WTC11 (cell line): ENCODE measurements around the gene SART1. TPM values are rescaled to one million over a fixed set of nuclear protein-coding genes. Genes with fewer than 3 reads are reported as not detected.

Source experiments
- ATAC-seq: fragments of 200-7000 bp; cut with Tn5 transposase; 2 replicates; pipeline ENCODE4 v1.10.0; 2021; ENCODE audit warnings: mild to moderate bottlenecking, moderate library complexity
- CTCF ChIA-PET: fragments of 300-600 bp; sonication (Branson Sonifier 250); formaldehyde crosslinking; loops from one replicate; lab custom pipeline; 2021; ENCODE audit warnings: antibody characterized with exemption; lab: Charles Lee
- POLR2A ChIA-PET: fragments of 350-600 bp; sonication (Branson Sonifier 250); formaldehyde crosslinking; loops from one replicate; lab custom pipeline; 2021; ENCODE audit warnings: antibody characterized with exemption; lab: Charles Lee
- DNase-seq: peaks from one replicate; pipeline ENCODE4 v3.0.0; 2021; ENCODE audit warnings: low spot score
- H3K27ac Mint-ChIP-seq: 2 replicates; pipeline ENCODE4 v1.8.0; 2021; ENCODE audit warnings: mixed read lengths
- H3K27me3 Mint-ChIP-seq: 2 replicates; pipeline ENCODE4 v1.8.0; 2021; ENCODE audit warnings: low read depth, mild to moderate bottlenecking, moderate library complexity, mixed read lengths
- H3K36me3 Mint-ChIP-seq: 2 replicates; pipeline ENCODE4 v1.8.0; 2021; ENCODE audit warnings: mixed read lengths
- H3K4me1 Mint-ChIP-seq: 2 replicates; pipeline ENCODE4 v1.8.0; 2022; ENCODE audit warnings: mixed read lengths
- H3K4me3 Mint-ChIP-seq: 2 replicates; pipeline ENCODE4 v1.8.0; 2021; ENCODE audit warnings: mild to moderate bottlenecking, moderate library complexity, mixed read lengths
- H3K9me3 Mint-ChIP-seq: 2 replicates; pipeline ENCODE4 v1.8.0; 2021; ENCODE audit warnings: mixed read lengths
- ETV6 ChIP-seq: sonication (generic); formaldehyde crosslinking; IDR thresholded peaks from 2 replicates; pipeline ENCODE4 v1.8.1; 2022; ENCODE audit warnings: mild to moderate bottlenecking, missing genetic modification reagents
- GABPB1 ChIP-seq: sonication (generic); formaldehyde crosslinking; IDR thresholded peaks from 2 replicates; pipeline ENCODE4 v1.8.1; 2023; ENCODE audit warnings: mild to moderate bottlenecking, missing genetic modification reagents
- GTF2I ChIP-seq: fragments of 250-450 bp; sonication (Bioruptor Pico); conservative IDR thresholded peaks from 2 replicates; pipeline ENCODE4 v1.4.0; 2021; ENCODE audit warnings: mild to moderate bottlenecking
- JAZF1 ChIP-seq: fragments of 250-450 bp; sonication (Bioruptor Pico); IDR thresholded peaks from 2 replicates; pipeline ENCODE4 v1.9.0; 2021; ENCODE audit warnings: moderate library complexity, mild to moderate bottlenecking, inconsistent platforms
- JUN ChIP-seq: sonication (generic); formaldehyde crosslinking; IDR thresholded peaks from 2 replicates; pipeline ENCODE4 v1.8.0; 2023; ENCODE audit warnings: mild to moderate bottlenecking, missing genetic modification reagents
- MYBL2 ChIP-seq: sonication (generic); formaldehyde crosslinking; IDR thresholded peaks from 2 replicates; pipeline ENCODE4 v1.8.1; 2023; ENCODE audit warnings: mild to moderate bottlenecking, moderate library complexity, missing genetic modification reagents
- NFE2L1 ChIP-seq: sonication (generic); formaldehyde crosslinking; IDR thresholded peaks from 2 replicates; pipeline ENCODE4 v1.8.1; 2023; ENCODE audit warnings: missing genetic modification reagents
- RELA ChIP-seq: sonication (generic); formaldehyde crosslinking; IDR thresholded peaks from 2 replicates; pipeline ENCODE4 v1.8.1; 2022; ENCODE audit warnings: missing genetic modification reagents, mild to moderate bottlenecking, borderline replicate concordance
- SMAD3 ChIP-seq: sonication (generic); formaldehyde crosslinking; IDR thresholded peaks from 2 replicates; pipeline ENCODE4 v1.8.0; 2022; ENCODE audit warnings: missing genetic modification reagents, mild to moderate bottlenecking, borderline replicate concordance
- TEAD4 ChIP-seq: sonication (generic); formaldehyde crosslinking; IDR thresholded peaks from 2 replicates; pipeline ENCODE4 v1.8.0; 2022; ENCODE audit warnings: mild to moderate bottlenecking, missing genetic modification reagents
- ZNF219 ChIP-seq: sonication (generic); formaldehyde crosslinking; IDR thresholded peaks from 2 replicates; pipeline ENCODE4 v1.8.0; 2023; ENCODE audit warnings: missing genetic modification reagents, mild to moderate bottlenecking, borderline replicate concordance
- ZNF317 ChIP-seq: sonication (generic); formaldehyde crosslinking; IDR thresholded peaks from 2 replicates; pipeline ENCODE4 v1.8.1; 2023; ENCODE audit warnings: low read depth, mild to moderate bottlenecking, moderate library complexity, missing genetic modification reagents, borderline replicate concordance
- ZNF423 ChIP-seq: fragments of 250-450 bp; sonication (Bioruptor Pico); IDR thresholded peaks from 2 replicates; pipeline ENCODE4 v2.1.2; 2022; ENCODE audit warnings: mild to moderate bottlenecking, moderate library complexity
- total RNA-seq: library from RNA; stranded (reverse); gene quantifications from 3 replicates; pipeline ENCODE4 v1.2.3, GENCODE V29; 2021
- TF ChIP-seq, protein P1 (sequence below): sonication (generic); formaldehyde crosslinking; IDR thresholded peaks from 2 replicates; pipeline ENCODE4 v1.8.0; 2022; ENCODE audit warnings: mild to moderate bottlenecking, missing genetic modification reagents
- TF ChIP-seq, protein P2 (sequence below): sonication (generic); formaldehyde crosslinking; IDR thresholded peaks from 2 replicates; pipeline ENCODE4 v1.8.0; 2022; ENCODE audit warnings: mild to moderate bottlenecking, missing genetic modification reagents
- TF ChIP-seq, protein P3 (sequence below): sonication (generic); formaldehyde crosslinking; IDR thresholded peaks from 2 replicates; pipeline ENCODE4 v1.8.0; 2023; ENCODE audit warnings: missing genetic modification reagents
- TF ChIP-seq, protein P4 (sequence below): sonication (generic); formaldehyde crosslinking; IDR thresholded peaks from 2 replicates; pipeline ENCODE4 v1.8.1; 2023; ENCODE audit warnings: mild to moderate bottlenecking, missing genetic modification reagents
- TF ChIP-seq, protein P5 (sequence below): sonication (generic); formaldehyde crosslinking; IDR thresholded peaks from 2 replicates; pipeline ENCODE4 v1.8.0; 2022; ENCODE audit warnings: missing genetic modification reagents
- TF ChIP-seq, protein P6 (sequence below): sonication (generic); formaldehyde crosslinking; IDR thresholded peaks from 2 replicates; pipeline ENCODE4 v1.8.1; 2022; ENCODE audit warnings: mild to moderate bottlenecking, missing genetic modification reagents, moderate library complexity, borderline replicate concordance
- TF ChIP-seq, protein P7 (sequence below): fragments of 250-450 bp; sonication (Bioruptor Pico); IDR thresholded peaks from 2 replicates; pipeline ENCODE4 v1.9.0; 2021; ENCODE audit warnings: mild to moderate bottlenecking

The SART1 gene
- total RNA-seq, 1 experiment from 2014 or later, result 57.0 TPM

DNA sequence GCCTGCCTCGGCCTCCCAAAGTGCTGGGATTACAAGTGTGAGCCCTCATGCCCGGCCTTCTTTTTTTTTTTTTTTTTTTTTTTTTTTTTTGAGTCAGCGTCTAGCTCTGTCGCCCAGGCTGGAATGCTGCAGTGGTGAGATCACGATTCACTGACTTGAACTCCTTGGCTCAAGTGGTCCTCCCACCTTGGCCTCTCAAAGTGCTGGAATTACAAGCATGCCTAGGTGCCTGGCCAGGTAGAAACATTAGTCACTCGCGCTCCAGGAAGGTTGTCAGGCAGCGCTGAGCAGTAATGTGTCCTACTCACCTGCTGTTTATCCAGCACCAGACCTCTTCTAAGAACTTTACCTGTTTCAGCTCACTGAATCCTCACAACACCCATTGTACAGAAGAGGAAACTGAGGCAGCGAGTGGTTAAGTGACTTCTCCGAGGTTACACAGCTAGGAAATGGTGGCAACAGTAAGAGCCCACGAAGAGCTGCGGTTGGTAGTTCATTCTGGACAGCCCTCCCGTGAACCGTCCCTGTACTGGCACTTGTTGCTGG lies 49.8 kb downstream of the SART1 start:
- ATAC-seq, result no peak

DNA sequence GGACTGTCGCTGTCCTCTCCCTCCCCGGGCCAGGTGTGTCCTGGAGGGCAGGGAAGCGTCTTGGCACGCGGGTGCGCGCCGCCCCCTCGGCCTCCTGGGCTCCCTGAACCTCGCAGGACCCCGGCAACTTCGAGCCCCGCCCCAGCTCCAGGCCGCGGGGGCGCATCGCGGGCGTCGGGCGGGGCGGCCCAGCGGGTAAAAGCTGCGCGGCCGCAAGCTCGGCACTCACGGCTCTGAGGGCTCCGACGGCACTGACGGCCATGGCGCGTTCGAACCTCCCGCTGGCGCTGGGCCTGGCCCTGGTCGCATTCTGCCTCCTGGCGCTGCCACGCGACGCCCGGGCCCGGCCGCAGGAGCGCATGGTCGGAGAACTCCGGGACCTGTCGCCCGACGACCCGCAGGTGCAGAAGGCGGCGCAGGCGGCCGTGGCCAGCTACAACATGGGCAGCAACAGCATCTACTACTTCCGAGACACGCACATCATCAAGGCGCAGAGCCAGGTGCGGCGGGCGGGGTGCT lies 50.3 kb downstream of the SART1 start, which contains the start of gene CST6:
TSS of gene CST6 (plus strand) at position 224 of the 519 bp plus-strand sequence. CDS start at position 261, 37 bp downstream.
- H3K9me3 Mint-ChIP-seq, result no peaks in the 10 kb centered on the region
- H3K36me3 Mint-ChIP-seq, result no peaks in the 10 kb centered on the region
- H3K4me3 Mint-ChIP-seq, result peak within 1 kb of the TSS; percentile 30; the same call in 1 of the 2 replicates
- DNase-seq, result peak; percentile 59
- H3K4me1 Mint-ChIP-seq, result peaks cover 4% of the 10 kb centered on the region; the same call in 1 of the 2 replicates
- peaks cover 22% of the 10 kb centered on the region for H3K27me3 Mint-ChIP-seq
- H3K27ac Mint-ChIP-seq, result no peak within 1 kb of the TSS
- ChIA-PET CTCF (interaction anchor here (0.6 to 3.5 kb wide), 9 partner anchors 9 to 232 kb away, joined by 3 to 42 read pairs (median 10); partner anchors contain the start of genes BANF1, EIF1AD, FIBP and MUS81), POLR2A (interaction anchor here (0.6 to 1.5 kb wide), 3 partner anchors 124 to 1246 kb away, joined by 3 read pairs; partner anchors contain the start of genes CFL1 and FIBP)
- peak; percentile 41 for ATAC-seq
- TF ChIP-seq RELA (CRISPR knock-in tag), result no peak
- no peak for TF ChIP-seq ETV6 (CRISPR knock-in tag)
- TF ChIP-seq JAZF1 (CRISPR knock-in tag), result no peak
- TF ChIP-seq SMAD3 (CRISPR knock-in tag), result no peak
- no peak for TF ChIP-seq MYBL2
- TF ChIP-seq, protein P1, sequence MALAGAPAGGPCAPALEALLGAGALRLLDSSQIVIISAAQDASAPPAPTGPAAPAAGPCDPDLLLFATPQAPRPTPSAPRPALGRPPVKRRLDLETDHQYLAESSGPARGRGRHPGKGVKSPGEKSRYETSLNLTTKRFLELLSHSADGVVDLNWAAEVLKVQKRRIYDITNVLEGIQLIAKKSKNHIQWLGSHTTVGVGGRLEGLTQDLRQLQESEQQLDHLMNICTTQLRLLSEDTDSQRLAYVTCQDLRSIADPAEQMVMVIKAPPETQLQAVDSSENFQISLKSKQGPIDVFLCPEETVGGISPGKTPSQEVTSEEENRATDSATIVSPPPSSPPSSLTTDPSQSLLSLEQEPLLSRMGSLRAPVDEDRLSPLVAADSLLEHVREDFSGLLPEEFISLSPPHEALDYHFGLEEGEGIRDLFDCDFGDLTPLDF (CRISPR knock-in tag), result no peak
- TF ChIP-seq GTF2I, result no peak
- no peak for TF ChIP-seq TEAD4 (CRISPR knock-in tag)
- no peak for TF ChIP-seq ZNF423 (CRISPR knock-in tag)
- no peak for TF ChIP-seq GABPB1 (CRISPR knock-in tag)
- TF ChIP-seq, protein P2, sequence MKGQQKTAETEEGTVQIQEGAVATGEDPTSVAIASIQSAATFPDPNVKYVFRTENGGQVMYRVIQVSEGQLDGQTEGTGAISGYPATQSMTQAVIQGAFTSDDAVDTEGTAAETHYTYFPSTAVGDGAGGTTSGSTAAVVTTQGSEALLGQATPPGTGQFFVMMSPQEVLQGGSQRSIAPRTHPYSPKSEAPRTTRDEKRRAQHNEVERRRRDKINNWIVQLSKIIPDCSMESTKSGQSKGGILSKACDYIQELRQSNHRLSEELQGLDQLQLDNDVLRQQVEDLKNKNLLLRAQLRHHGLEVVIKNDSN, result no peak

More for the DNA sequence above, 49.8 kb downstream of the SART1 start:
- Mint-ChIP-seq H3K27me3 (peaks cover 22% of the 10 kb centered on the region), H3K9me3 (no peaks in the 10 kb centered on the region), H3K4me1 (peaks cover 8% of the 10 kb centered on the region; the same call in 1 of the 2 replicates), H3K4me3 (peak overlapping the region; percentile 30; the same call in 1 of the 2 replicates), H3K36me3 (no peaks in the 10 kb centered on the region), H3K27ac (no peak overlapping the region)
- CTCF ChIA-PET, result interaction anchor here (0.6 to 3.5 kb wide), 10 partner anchors 9 to 231 kb away, joined by 3 to 42 read pairs (median 8); partner anchors contain the start of genes BANF1, EIF1AD, FIBP and MUS81
- TF ChIP-seq, protein P3, sequence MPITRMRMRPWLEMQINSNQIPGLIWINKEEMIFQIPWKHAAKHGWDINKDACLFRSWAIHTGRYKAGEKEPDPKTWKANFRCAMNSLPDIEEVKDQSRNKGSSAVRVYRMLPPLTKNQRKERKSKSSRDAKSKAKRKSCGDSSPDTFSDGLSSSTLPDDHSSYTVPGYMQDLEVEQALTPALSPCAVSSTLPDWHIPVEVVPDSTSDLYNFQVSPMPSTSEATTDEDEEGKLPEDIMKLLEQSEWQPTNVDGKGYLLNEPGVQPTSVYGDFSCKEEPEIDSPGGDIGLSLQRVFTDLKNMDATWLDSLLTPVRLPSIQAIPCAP, result no peak
- TF ChIP-seq JUN (no peak), SMAD3 (CRISPR knock-in tag) (no peak), ZNF317 (CRISPR knock-in tag) (no peak), NFE2L1 (CRISPR knock-in tag) (no peak), ZNF219 (CRISPR knock-in tag) (no peak)
- TF ChIP-seq, protein P4, sequence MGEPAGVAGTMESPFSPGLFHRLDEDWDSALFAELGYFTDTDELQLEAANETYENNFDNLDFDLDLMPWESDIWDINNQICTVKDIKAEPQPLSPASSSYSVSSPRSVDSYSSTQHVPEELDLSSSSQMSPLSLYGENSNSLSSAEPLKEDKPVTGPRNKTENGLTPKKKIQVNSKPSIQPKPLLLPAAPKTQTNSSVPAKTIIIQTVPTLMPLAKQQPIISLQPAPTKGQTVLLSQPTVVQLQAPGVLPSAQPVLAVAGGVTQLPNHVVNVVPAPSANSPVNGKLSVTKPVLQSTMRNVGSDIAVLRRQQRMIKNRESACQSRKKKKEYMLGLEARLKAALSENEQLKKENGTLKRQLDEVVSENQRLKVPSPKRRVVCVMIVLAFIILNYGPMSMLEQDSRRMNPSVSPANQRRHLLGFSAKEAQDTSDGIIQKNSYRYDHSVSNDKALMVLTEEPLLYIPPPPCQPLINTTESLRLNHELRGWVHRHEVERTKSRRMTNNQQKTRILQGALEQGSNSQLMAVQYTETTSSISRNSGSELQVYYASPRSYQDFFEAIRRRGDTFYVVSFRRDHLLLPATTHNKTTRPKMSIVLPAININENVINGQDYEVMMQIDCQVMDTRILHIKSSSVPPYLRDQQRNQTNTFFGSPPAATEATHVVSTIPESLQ (CRISPR knock-in tag), result no peak
- TF ChIP-seq, protein P5, sequence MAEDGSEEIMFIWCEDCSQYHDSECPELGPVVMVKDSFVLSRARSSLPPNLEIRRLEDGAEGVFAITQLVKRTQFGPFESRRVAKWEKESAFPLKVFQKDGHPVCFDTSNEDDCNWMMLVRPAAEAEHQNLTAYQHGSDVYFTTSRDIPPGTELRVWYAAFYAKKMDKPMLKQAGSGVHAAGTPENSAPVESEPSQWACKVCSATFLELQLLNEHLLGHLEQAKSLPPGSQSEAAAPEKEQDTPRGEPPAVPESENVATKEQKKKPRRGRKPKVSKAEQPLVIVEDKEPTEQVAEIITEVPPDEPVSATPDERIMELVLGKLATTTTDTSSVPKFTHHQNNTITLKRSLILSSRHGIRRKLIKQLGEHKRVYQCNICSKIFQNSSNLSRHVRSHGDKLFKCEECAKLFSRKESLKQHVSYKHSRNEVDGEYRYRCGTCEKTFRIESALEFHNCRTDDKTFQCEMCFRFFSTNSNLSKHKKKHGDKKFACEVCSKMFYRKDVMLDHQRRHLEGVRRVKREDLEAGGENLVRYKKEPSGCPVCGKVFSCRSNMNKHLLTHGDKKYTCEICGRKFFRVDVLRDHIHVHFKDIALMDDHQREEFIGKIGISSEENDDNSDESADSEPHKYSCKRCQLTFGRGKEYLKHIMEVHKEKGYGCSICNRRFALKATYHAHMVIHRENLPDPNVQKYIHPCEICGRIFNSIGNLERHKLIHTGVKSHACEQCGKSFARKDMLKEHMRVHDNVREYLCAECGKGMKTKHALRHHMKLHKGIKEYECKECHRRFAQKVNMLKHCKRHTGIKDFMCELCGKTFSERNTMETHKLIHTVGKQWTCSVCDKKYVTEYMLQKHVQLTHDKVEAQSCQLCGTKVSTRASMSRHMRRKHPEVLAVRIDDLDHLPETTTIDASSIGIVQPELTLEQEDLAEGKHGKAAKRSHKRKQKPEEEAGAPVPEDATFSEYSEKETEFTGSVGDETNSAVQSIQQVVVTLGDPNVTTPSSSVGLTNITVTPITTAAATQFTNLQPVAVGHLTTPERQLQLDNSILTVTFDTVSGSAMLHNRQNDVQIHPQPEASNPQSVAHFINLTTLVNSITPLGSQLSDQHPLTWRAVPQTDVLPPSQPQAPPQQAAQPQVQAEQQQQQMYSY, result no peak
- TF ChIP-seq, protein P6, sequence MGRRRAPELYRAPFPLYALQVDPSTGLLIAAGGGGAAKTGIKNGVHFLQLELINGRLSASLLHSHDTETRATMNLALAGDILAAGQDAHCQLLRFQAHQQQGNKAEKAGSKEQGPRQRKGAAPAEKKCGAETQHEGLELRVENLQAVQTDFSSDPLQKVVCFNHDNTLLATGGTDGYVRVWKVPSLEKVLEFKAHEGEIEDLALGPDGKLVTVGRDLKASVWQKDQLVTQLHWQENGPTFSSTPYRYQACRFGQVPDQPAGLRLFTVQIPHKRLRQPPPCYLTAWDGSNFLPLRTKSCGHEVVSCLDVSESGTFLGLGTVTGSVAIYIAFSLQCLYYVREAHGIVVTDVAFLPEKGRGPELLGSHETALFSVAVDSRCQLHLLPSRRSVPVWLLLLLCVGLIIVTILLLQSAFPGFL (CRISPR knock-in tag), result no peak
- TF ChIP-seq, protein P7, sequence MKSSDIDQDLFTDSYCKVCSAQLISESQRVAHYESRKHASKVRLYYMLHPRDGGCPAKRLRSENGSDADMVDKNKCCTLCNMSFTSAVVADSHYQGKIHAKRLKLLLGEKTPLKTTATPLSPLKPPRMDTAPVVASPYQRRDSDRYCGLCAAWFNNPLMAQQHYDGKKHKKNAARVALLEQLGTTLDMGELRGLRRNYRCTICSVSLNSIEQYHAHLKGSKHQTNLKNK (CRISPR knock-in tag), result no peak
- POLR2A ChIA-PET, result interaction anchor here (0.6 to 1.5 kb wide), 3 partner anchors 123 to 1247 kb away, joined by 3 read pairs; partner anchors contain the start of genes CFL1 and FIBP
- DNase-seq, result no peak
